SK-N-SH (cell line): ENCODE measurements around the gene POU6F2. TPM values are rescaled to one million over a fixed set of nuclear protein-coding genes. Genes with fewer than 3 reads are reported as not detected.

ENCODE experiments used
- CTCF ChIA-PET: fragments of 300-600, 350-600 bp; formaldehyde crosslinking; extraction: SDS; loops from one replicate; lab custom pipeline; 2021; lab: Yijun Ruan, JAX
- POLR2A ChIA-PET: fragments of 350-600 bp; sonication (Branson Sonifier 250); formaldehyde crosslinking; extraction: SDS; loops from one replicate; lab custom pipeline; 2020; ENCODE audit warnings: antibody characterized with exemption, inconsistent platforms; lab: Yijun Ruan, JAX
- DNase-seq: peaks from one replicate; pipeline ENCODE4 v3.0.0; 2012
- H2AFZ ChIP-seq: fragments of 200-600 bp; sonication (generic); 2 replicates; pipeline ENCODE4 v1.8.1; 2016; ENCODE audit warnings: antibody characterized with exemption, mild to moderate bottlenecking, low read depth
- H3F3A ChIP-seq: fragments of 200-600 bp; sonication (generic); replicated peaks from 2 replicates; pipeline ENCODE3; 2016; ENCODE audit warnings: antibody characterized with exemption, mild to moderate bottlenecking; ENCODE audit not compliant: insufficient read depth
- H3K27ac ChIP-seq, 2 experiments: fragments of 200-500 bp in 1 of 2; fragments of 200-600 bp in 1 of 2; sonication (Bioruptor generic) in 1 of 2; sonication (generic), shearing (Covaris generic) in 1 of 2; 2 replicates each; pipeline versions ENCODE4 v1.5.1 to v1.6.1; 2014 to 2016; ENCODE audit warnings: low read depth in 2 of 2, inconsistent platforms in 1 of 2, low read length in 1 of 2, mild to moderate bottlenecking in 1 of 2, mixed read lengths in 1 of 2
- H3K27me3 ChIP-seq: fragments of 200-600 bp; sonication (generic), shearing (Covaris generic); 2 replicates; pipeline ENCODE4 v1.6.1; 2016; ENCODE audit warnings: mixed run types; ENCODE audit not compliant: insufficient read depth
- H3K36me3 ChIP-seq, 2 experiments: fragments of 200-500 bp in 1 of 2; fragments of 200-600 bp in 1 of 2; sonication (Bioruptor generic) in 1 of 2; sonication (generic) in 1 of 2; replicated peaks in 1 of 2; 2 replicates each; pipeline versions ENCODE3 to v1.5.1; 2014 to 2016; ENCODE audit warnings: low read length in 1 of 2, mild to moderate bottlenecking in 1 of 2; ENCODE audit not compliant: insufficient read depth in 2 of 2, control insufficient read depth in 1 of 2
- H3K4me1 ChIP-seq, 2 experiments: fragments of 200-500 bp in 1 of 2; fragments of 200-600 bp in 1 of 2; sonication (Bioruptor generic) in 1 of 2; sonication (generic), shearing (Covaris generic) in 1 of 2; 2 replicates each; pipeline versions ENCODE4 v1.5.1 to v1.6.1; 2014 to 2016; ENCODE audit warnings: low read depth in 1 of 2, low read length in 1 of 2, mixed run types in 1 of 2; ENCODE audit not compliant: insufficient read depth in 2 of 2, control insufficient read depth in 1 of 2
- H3K4me2 ChIP-seq: fragments of 200-600 bp; sonication (generic), shearing (Covaris generic); 2 replicates; pipeline ENCODE4 v1.6.1; 2017; ENCODE audit warnings: mixed run types
- H3K4me3 ChIP-seq, 2 experiments: fragments of 200-500 bp in 1 of 2; fragments of 200-600 bp in 1 of 2; sonication (Bioruptor generic) in 1 of 2; sonication (generic), shearing (Covaris generic) in 1 of 2; 2 replicates each; pipeline versions ENCODE4 v1.5.1 to v1.8.1; 2014 to 2016; ENCODE audit warnings: low read depth in 2 of 2, inconsistent platforms in 1 of 2, low read length in 1 of 2, mild to moderate bottlenecking in 1 of 2, mixed read lengths in 1 of 2, moderate library complexity in 1 of 2
- H3K79me2 ChIP-seq: fragments of 200-600 bp; sonication (generic); 2 replicates; pipeline ENCODE4 v1.8.1; 2017; ENCODE audit warnings: mild to moderate bottlenecking; ENCODE audit not compliant: insufficient read depth
- H3K9ac ChIP-seq: fragments of 200-600 bp; sonication (generic); 2 replicates; pipeline ENCODE4 v1.6.1; 2017; ENCODE audit warnings: mixed run types
- H3K9me2 ChIP-seq: fragments of 200-600 bp; sonication (generic); 2 replicates; pipeline ENCODE4 v1.6.1; 2017; ENCODE audit warnings: mixed run types
- H3K9me3 ChIP-seq: fragments of 200-600 bp; sonication (generic); 2 replicates; pipeline ENCODE4 v1.6.1; 2017; ENCODE audit warnings: mixed run types, mild to moderate bottlenecking, moderate library complexity
- H4K20me1 ChIP-seq: fragments of 200-600 bp; sonication (generic); 2 replicates; pipeline ENCODE4 v1.6.1; 2017; ENCODE audit warnings: mild to moderate bottlenecking, mixed run types; ENCODE audit not compliant: insufficient read depth
- CHD2 ChIP-seq: fragments of 150-350 bp; IDR thresholded peaks from 2 replicates; pipeline ENCODE4 v1.6.1; 2018; ENCODE audit warnings: low read length; ENCODE audit not compliant: partially characterized antibody
- EZH2phosphoT487 ChIP-seq: fragments of 200-600 bp; sonication (generic); IDR thresholded peaks from 2 replicates; pipeline ENCODE4 v1.6.1; 2017; ENCODE audit warnings: low read depth, mixed run types, mild to moderate bottlenecking, antibody characterized with exemption, moderate library complexity, borderline replicate concordance
- FOSL2 ChIP-seq: IDR thresholded peaks from 2 replicates; pipeline ENCODE4 v1.4.0; 2012; ENCODE audit warnings: low read depth, mild to moderate bottlenecking, moderate library complexity, borderline replicate concordance
- FOXJ3 ChIP-seq: sonication (generic); formaldehyde crosslinking; IDR thresholded peaks from 2 replicates; pipeline ENCODE4 v1.5.1; 2020; ENCODE audit warnings: mild to moderate bottlenecking, missing genetic modification reagents
- FOXM1 ChIP-seq: IDR thresholded peaks from 2 replicates; pipeline ENCODE4 v1.4.0; 2012; ENCODE audit warnings: low read depth, mild to moderate bottlenecking
- GATA2 ChIP-seq: sonication (generic); formaldehyde crosslinking; IDR thresholded peaks from 2 replicates; pipeline ENCODE4 v1.5.0; 2020; ENCODE audit warnings: mild to moderate bottlenecking, missing genetic modification reagents
- IRF3 ChIP-seq: fragments of 150-350 bp; IDR thresholded peaks from 2 replicates; pipeline ENCODE4 v1.6.1; 2016; ENCODE audit warnings: mild to moderate bottlenecking, low read depth, low read length
- JUND ChIP-seq: IDR thresholded peaks from 2 replicates; pipeline ENCODE4 v1.4.0; 2012
- MEF2A ChIP-seq: IDR thresholded peaks from 2 replicates; pipeline ENCODE4 v1.4.0; 2012; ENCODE audit warnings: low read depth, borderline replicate concordance
- RCOR1 ChIP-seq: fragments of 150-350 bp; IDR thresholded peaks from 2 replicates; pipeline ENCODE4 v1.6.1; 2017; ENCODE audit warnings: antibody characterized with exemption, low read length
- REST ChIP-seq: IDR thresholded peaks from 2 replicates; pipeline ENCODE4 v1.6.1; 2012; ENCODE audit warnings: mild to moderate bottlenecking, low read depth, low read length, moderate library complexity
- RFX5 ChIP-seq: IDR thresholded peaks from 2 replicates; pipeline ENCODE4 v1.6.1; 2012; ENCODE audit warnings: mild to moderate bottlenecking, improper control_type of control experiment, low read length
- RXRA ChIP-seq: IDR thresholded peaks from 2 replicates; pipeline ENCODE4 v1.4.0; 2012; ENCODE audit warnings: low read depth, mild to moderate bottlenecking, borderline replicate concordance
- TAF1 ChIP-seq: IDR thresholded peaks from 2 replicates; pipeline ENCODE4 v1.6.1; 2012; ENCODE audit warnings: low read depth, mild to moderate bottlenecking, low read length, moderate library complexity, borderline replicate concordance
- TCF12 ChIP-seq: IDR thresholded peaks from 2 replicates; pipeline ENCODE4 v1.4.0; 2012
- TEAD4 ChIP-seq: IDR thresholded peaks from 2 replicates; pipeline ENCODE4 v1.4.0; 2012; ENCODE audit warnings: mild to moderate bottlenecking, borderline replicate concordance; ENCODE audit not compliant: insufficient read depth
- USF1 ChIP-seq: IDR thresholded peaks from 2 replicates; pipeline ENCODE4 v1.4.0; 2012; ENCODE audit warnings: low read depth, borderline replicate concordance
- ZBTB33 ChIP-seq: IDR thresholded peaks from 2 replicates; pipeline ENCODE4 v1.4.0; 2012; ENCODE audit warnings: low read depth, borderline replicate concordance
- WGBS: methylation state at CpG from one replicate; pipeline ENCODE4 v1.1.6; 2017; ENCODE audit warnings: low lambda C conversion rate; 5-methylcytosine and 5-hydroxymethylcytosine counted together
- polyA plus RNA-seq, 3 experiments: library from polyadenylated mRNA; depleted of rRNA; stranded (reverse); fragments of >200 nt; gene quantifications; 2 replicates each; pipeline ENCODE4 v1.2.3, GENCODE V29; 2012

The POU6F2 gene
- polyA plus RNA-seq, 1 of the 3 experiments (the other 2 are of a cell fraction), result under 0.01 TPM

GRCh38 chr7:39260279-39260844, 282.7 kb downstream of the POU6F2 start (continued):
- TF ChIP-seq GATA2 (CRISPR knock-in tag), result no peak
- no peak for TF ChIP-seq RFX5
- no peak for TF ChIP-seq JUND
- no peak for TF ChIP-seq IRF3
- no peak for TF ChIP-seq EZH2phosphoT487
- no peak for TF ChIP-seq CHD2
- TF ChIP-seq FOXM1, result no peak
- no peak for TF ChIP-seq FOSL2
- TF ChIP-seq FOXJ3 (CRISPR knock-in tag), result no peak
- TF ChIP-seq ZBTB33, result no peak

- Histone ChIP-seq H4K20me1 (no peaks in the 10 kb centered on the region), H3K9me2 (no peaks in the 10 kb centered on the region), H2AFZ (no peak overlapping the region), H3K4me2 (no peak overlapping the region), H3K9me3 (no peaks in the 10 kb centered on the region), H3K9ac (no peak overlapping the region), H3F3A (no peaks in the 10 kb centered on the region), H3K27ac (no peak overlapping the region), H3K4me1 (no peaks in the 10 kb centered on the region), H3K4me3 (no peak overlapping the region), H3K27me3 (peaks cover 13% of the 10 kb centered on the region; the same call in 1 of the 2 replicates), H3K36me3 (no peaks in the 10 kb centered on the region), H3K79me2 (no peaks in the 10 kb centered on the region)
- TF ChIP-seq TEAD4, result no peak
- no peak for TF ChIP-seq MEF2A
- TF ChIP-seq TCF12, result no peak
- TF ChIP-seq USF1, result no peak
- TF ChIP-seq TAF1, result no peak
- TF ChIP-seq FOSL2, result no peak
- no peak for TF ChIP-seq CHD2
- no peak for TF ChIP-seq RCOR1
- no peak for TF ChIP-seq REST
- TF ChIP-seq RFX5, result no peak
- TF ChIP-seq RXRA, result no peak
- no peak for TF ChIP-seq FOXJ3 (CRISPR knock-in tag)
- WGBS, result 11% methylated on average over 2 of the region's 2 CpGs
- CTCF ChIA-PET, result interaction anchor here (1.0 kb wide), 1 partner anchor 80 kb away, joined by 3 read pairs; no protein-coding TSS in a partner anchor
- POLR2A ChIA-PET, result no interaction called here
- no peak for DNase-seq
Observed at GRCh38 chr7:39261771-39262170, 284.1 kb downstream of the POU6F2 start.
